NCI-H1930 (cell line): ENCODE results near the gene ADAM19.

Experiments used
- DNase-seq, 2 experiments: peaks; one replicate each; lab custom pipeline; 2025; lab: John Stamatoyannopoulos, UW

The ADAM19 gene

GRCh38 chr5:157541447-157542118 lies 34.0 kb downstream of the ADAM19 start:
- DNase-seq, result no peak

- DNase-seq, result no peak
Observed at GRCh38 chr5:157540707-157541446, 34.7 kb downstream of the ADAM19 start.

GRCh38 chr5:157540124-157540523 lies 35.5 kb downstream of the ADAM19 start:
- DNase-seq, result no peak

GRCh38 chr5:157539503-157540022 lies 36.0 kb downstream of the ADAM19 start:
- DNase-seq, result no peak

- no peak for DNase-seq
Observed at GRCh38 chr5:157538311-157538710, 37.3 kb downstream of the ADAM19 start.

- DNase-seq, result no peak
Observed at GRCh38 chr5:157535042-157535865, 40.3 kb downstream of the ADAM19 start.

- no peak for DNase-seq
Observed at GRCh38 chr5:157533011-157533481, 42.5 kb downstream of the ADAM19 start.

GRCh38 chr5:157532022-157532421 lies 43.6 kb downstream of the ADAM19 start:
- no peak for DNase-seq

- DNase-seq, result no peak
Observed at GRCh38 chr5:157530226-157530972, 45.2 kb downstream of the ADAM19 start.

GRCh38 chr5:157529002-157529401 lies 46.6 kb downstream of the ADAM19 start:
- no peak for DNase-seq

GRCh38 chr5:157528036-157528632 lies 47.4 kb downstream of the ADAM19 start:
- no peak for DNase-seq

GRCh38 chr5:157524887-157525286 lies 50.7 kb downstream of the ADAM19 start:
- DNase-seq, result no peak

- DNase-seq, result no peak
Observed at GRCh38 chr5:157523976-157524375, 51.6 kb downstream of the ADAM19 start.

- no peak for DNase-seq
Observed at GRCh38 chr5:157521704-157522029, 53.9 kb downstream of the ADAM19 start.

- no peak for DNase-seq
Observed at GRCh38 chr5:157520911-157521703, 54.5 kb downstream of the ADAM19 start.

- no peak for DNase-seq
Observed at GRCh38 chr5:157519579-157520253, 55.9 kb downstream of the ADAM19 start.

GRCh38 chr5:157518963-157519362 lies 56.6 kb downstream of the ADAM19 start:
- no peak for DNase-seq

- no peak for DNase-seq
Observed at GRCh38 chr5:157516626-157517325, 58.8 kb downstream of the ADAM19 start.

GRCh38 chr5:157516006-157516405 lies 59.6 kb downstream of the ADAM19 start:
- no peak for DNase-seq
